Choroid plexus epithelial cell (primary cell): ENCODE data around the gene SFPQ.

Experiments
- DNase-seq: peaks from one replicate; pipeline ENCODE4 v3.0.0-alpha.2; 2010; ENCODE audit warnings: low read depth
- H3K4me3 ChIP-seq: 2 replicates; pipeline ENCODE4 v1.5.1; 2011; ENCODE audit warnings: low read depth, mild to moderate bottlenecking, control low read depth, low read length, moderate library complexity
- TF ChIP-seq, protein P1 (sequence below): conservative IDR thresholded peaks from 2 replicates; pipeline ENCODE4 v1.5.1; 2011; ENCODE audit warnings: low read depth, mild to moderate bottlenecking, control low read depth, inconsistent platforms, low read length, moderate library complexity

Gene SFPQ

DNA sequence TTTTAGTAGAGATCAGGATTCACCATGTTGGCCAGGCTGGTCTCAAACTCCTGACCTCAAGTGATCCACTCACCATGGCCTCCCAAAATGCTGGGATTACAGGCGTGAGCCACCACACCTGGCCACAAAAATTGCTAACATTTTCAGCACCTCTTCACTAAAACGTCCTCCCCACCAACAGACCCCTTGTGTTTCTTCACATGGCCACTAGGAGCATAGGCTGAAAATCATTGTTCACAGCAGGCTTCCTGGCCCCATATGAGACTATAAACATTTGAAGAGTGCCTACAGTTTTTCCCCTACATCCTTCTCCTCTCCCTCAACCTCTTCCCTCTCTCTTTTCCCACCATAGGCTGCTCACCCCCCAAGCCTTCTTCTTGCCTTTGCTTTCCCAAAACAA, 28.0 kb upstream of the SFPQ start:
- peak; percentile 46 for DNase-seq
- H3K4me3 ChIP-seq = no peak overlapping the region
- TF ChIP-seq, protein P1, sequence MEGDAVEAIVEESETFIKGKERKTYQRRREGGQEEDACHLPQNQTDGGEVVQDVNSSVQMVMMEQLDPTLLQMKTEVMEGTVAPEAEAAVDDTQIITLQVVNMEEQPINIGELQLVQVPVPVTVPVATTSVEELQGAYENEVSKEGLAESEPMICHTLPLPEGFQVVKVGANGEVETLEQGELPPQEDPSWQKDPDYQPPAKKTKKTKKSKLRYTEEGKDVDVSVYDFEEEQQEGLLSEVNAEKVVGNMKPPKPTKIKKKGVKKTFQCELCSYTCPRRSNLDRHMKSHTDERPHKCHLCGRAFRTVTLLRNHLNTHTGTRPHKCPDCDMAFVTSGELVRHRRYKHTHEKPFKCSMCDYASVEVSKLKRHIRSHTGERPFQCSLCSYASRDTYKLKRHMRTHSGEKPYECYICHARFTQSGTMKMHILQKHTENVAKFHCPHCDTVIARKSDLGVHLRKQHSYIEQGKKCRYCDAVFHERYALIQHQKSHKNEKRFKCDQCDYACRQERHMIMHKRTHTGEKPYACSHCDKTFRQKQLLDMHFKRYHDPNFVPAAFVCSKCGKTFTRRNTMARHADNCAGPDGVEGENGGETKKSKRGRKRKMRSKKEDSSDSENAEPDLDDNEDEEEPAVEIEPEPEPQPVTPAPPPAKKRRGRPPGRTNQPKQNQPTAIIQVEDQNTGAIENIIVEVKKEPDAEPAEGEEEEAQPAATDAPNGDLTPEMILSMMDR = peak; percentile 69

DNA sequence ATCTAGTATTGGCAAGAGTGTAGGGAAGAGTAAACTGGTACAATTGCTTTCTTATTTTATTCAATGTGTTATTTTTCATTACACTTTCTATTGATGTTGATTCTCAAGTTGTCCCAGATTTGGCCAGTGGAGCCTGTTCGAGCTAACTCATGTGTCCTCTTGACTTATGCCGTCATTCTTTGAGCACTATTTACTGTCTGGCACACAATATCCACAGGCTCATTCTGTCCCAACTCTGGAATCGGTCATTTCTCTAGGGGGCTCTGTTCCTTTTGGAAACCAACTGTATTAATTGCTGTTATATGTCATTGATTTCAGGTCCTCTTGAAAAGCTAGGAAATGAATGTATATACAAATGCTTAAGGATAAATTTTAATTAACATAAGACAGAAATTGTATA, 22.4 kb upstream of the SFPQ start:
- TF ChIP-seq, protein P1 = no peak
- H3K4me3 ChIP-seq = no peak overlapping the region
- no peak for DNase-seq

DNA sequence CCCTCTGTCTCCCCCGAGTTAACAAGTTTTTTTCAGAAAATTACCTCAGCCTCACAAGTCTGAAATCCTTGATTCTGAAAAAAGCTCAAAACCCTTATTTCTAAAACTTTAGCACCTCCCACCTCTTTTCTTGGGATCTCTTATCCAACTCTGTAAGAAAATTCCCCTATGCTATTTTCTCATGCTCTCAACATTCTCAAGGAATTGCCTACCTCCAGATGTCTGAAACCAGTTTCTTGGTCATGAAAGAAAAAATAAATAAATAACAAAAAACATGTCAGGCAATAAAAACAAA, 18.1 kb upstream of the SFPQ start:
- DNase-seq = no peak
- H3K4me3 ChIP-seq = no peak overlapping the region
- TF ChIP-seq, protein P1 = no peak

DNA sequence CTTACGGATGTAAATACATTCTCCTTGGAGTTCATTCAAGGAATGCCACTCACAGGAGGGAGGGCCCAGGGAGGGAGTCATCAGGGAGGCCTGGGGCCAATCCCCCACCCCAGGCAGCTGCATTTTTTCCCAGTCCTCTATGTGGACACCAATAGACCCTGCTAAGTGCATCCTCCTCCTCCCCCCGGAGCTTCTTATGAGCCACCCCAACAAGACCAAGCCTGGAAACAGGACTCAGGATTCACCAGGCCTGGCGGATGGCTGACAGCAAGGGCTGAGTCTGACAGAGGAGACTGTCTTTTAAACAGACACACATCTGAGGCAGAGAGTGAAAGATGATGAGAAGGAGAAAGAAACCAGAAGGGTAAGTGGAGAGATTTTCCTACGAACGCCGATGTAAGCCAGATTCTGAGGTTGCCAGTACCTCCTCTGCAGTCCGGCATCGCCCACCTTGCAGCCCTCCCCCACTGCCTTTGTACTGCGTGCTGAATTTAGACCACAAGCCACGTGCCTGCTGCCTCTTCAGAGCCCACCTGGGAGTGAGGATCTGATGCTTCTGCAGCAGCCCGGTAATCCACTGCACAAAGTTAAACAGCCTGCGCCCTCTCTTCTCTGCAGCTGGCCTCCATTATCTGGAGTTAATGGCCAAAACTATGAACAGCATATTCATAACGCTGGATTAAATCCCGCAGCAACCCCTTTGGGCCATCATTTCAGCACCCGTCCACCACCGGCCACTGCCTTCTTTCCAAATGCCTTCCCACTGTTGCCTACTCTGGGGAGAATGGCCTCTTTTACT, 17.6 kb upstream of the SFPQ start:
- H3K4me3 ChIP-seq = no peak overlapping the region
- DNase-seq = no peak
- TF ChIP-seq, protein P1 = no peak

DNA sequence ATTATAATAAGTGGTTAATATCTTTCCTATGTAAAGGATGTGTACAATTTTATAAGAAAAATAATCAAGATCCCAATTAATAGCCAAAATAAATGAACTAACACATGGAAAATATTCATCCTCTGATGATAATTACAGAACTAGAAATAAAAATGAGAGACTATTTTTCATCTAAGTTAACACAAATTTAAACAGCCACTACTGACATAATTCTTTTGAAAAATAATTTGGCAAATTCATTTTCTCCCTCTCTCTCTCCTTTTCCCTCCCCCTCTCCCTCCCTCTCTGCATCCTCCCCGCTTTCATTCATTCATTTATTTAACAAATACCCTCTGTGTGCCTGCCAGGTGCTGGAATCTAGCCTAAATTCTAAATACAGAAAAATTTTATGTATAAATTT, 10.3 kb upstream of the SFPQ start:
- no peak for DNase-seq
- TF ChIP-seq, protein P1 = no peak
- H3K4me3 ChIP-seq = no peak overlapping the region

DNA sequence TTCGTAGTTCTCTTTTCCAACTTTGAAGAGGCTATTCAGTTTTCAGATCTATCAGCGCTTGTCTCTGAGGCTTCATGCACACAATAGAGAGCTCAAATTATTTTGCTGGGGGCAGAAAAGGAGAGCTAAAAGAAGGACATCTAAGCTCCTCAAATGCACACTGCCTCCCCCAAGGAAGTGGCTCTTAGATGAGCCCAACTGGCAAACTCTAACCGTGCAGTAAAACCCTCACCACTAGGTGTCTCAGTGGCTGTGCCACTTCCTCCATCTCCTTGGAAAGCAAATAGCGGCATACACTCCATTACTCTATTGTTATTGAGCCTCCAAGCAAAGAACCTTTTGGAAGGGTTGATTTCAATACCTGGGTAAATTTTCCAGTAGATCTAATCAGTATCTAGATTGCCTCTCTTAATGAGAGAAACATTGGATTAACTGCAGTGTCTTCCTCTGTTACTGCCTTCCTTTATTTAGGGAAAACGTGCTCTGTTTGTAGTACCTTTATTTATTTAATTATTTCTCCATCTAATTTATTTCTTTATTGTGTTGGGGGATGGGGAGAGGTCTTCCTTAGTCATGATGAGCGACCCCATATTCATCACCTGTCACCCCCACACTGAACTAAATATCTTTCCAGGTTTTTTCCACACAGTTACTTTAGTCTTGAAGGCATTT, 9.2 kb upstream of the SFPQ start:
- DNase-seq = peak; percentile 92
- TF ChIP-seq, protein P1 = peak; percentile 98
- peak overlapping the region; percentile 32 for H3K4me3 ChIP-seq

DNA sequence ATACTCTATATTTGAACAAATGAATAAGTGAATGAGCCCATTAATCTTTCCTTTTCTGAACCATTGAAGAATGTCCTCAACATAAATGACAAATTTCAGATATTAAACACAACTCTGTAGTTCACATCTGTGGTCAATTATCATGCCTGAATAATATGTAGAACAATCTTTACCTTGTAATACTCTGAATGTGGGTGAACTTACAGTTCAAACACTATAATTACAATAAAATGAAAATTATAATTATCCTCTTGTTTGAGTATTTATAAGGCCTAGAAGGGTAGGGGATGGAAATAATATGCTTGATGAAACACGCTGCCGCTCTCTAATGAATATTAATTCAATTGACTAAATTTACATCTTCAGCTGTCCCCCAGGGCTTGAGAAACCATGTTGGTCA, 8.7 kb upstream of the SFPQ start:
- TF ChIP-seq, protein P1 = no peak
- H3K4me3 ChIP-seq = no peak overlapping the region
- no peak for DNase-seq
